Measurements from ENCODE around the gene PRDM16.

GRCh38 chr1:3051270-3052268, 17.4 kb upstream of the PRDM16 start:
- TF ChIP-seq EP300 (IDR thresholded peaks at IDR 0.05; ENCODE audit: low read depth) (no peak), CTCF (IDR thresholded peaks at IDR 0.05) (no peak), POLR2A (IDR thresholded peaks at IDR 0.05) (no peak)
